GOT3 (cell line): Measurements from ENCODE around the gene ALKBH6.

Source experiments
- DNase-seq: peaks from one replicate; lab custom pipeline; 2025; ENCODE audit warnings: mixed read lengths; lab: John Stamatoyannopoulos, UW

Gene ALKBH6

DNA sequence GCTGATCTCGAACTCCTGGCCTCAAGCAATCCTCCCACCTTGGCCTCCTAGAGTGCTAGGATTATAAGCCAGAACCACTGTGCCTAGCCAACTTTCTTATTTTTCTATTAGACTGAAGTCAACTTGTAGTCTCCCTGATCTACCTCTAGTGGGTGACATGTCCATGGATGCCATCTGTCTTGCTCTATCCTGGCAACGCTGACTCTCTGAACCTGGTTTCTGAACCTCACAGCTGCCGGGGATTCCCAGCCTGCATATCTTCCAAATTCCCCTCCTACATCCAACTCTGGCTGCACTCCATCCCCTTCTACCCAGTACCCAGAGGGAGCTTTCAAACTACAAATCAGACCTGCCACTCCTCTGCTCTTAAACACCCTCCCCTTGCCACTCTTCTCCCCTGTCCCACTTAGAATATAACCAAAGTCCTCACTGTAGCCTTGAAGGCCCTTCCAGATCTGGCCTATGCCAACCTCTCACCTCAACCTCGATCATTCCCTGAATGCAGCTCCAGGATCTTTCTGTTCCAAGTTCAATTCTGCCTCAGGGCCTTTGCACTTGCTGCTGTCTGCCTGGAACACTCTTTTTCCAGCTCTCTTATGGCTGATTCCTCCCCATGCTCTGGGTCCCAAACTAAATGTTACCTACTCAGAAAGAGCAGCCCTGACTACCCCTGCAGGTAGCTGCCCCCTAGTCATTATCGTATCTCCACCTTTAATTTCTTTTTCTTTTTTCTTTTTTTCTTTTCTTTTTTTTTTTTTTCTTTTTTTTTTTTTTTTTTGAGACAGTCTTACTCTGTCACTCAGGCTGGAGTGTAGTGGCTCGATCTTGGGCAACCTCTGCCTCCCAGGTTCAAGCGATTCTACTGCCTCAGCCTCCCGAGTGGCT lies 16.5 kb upstream of the ALKBH6 start:
- DNase-seq: no peak

DNA sequence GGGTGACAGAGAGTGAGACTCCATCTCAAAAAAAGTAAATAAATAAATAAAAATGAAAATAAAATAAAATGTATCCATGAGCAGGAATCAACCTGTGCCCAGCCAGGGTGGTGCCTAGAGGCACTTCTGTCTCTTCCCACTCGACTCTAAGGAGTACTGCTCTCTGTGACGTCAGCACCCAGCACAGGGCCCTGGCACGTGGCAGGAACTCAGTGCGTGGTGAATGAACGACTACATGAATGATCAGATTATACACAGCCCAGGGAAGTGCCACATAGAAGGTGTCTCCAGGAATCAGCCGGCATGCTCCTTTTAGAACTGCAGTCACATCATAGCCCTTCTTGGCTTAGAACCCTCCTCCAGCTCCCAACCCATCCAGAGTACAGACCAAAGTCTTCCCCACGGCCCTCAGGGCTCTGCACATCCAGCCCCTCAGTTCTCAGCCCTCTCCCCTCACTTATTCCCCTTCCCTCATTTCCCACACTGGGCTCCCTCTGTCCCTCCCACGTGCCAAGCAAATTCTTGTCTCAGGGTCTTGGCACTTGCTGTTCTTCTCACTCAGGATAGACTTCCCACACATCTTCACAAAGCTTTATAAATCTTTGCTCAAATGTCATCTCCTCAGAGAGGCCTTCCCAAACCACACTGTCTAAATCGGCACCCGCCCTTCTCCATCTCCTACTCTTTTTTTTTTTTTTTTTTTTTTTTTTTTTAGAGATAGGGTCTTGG lies 14.5 kb upstream of the ALKBH6 start:
- no peak for DNase-seq

DNA sequence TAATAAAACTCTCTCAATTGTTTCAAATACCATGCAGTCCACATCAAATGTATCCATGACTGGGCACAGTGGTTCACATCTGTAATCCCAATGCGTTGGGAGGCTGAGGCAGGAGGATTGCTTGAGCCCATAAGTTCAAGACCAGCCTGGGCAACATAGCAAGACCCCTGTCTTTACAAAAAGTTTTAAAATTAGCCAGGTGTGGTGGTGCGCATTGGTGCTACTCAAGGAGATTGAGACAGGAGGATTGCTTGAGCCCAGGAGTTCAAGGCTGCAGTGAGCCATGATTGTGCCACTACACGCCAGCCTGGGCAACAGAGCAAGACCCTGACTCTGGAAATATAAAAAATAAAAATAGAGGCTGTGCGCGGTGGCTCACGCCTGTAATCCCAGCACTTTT lies 13.7 kb upstream of the ALKBH6 start:
- DNase-seq: no peak

DNA sequence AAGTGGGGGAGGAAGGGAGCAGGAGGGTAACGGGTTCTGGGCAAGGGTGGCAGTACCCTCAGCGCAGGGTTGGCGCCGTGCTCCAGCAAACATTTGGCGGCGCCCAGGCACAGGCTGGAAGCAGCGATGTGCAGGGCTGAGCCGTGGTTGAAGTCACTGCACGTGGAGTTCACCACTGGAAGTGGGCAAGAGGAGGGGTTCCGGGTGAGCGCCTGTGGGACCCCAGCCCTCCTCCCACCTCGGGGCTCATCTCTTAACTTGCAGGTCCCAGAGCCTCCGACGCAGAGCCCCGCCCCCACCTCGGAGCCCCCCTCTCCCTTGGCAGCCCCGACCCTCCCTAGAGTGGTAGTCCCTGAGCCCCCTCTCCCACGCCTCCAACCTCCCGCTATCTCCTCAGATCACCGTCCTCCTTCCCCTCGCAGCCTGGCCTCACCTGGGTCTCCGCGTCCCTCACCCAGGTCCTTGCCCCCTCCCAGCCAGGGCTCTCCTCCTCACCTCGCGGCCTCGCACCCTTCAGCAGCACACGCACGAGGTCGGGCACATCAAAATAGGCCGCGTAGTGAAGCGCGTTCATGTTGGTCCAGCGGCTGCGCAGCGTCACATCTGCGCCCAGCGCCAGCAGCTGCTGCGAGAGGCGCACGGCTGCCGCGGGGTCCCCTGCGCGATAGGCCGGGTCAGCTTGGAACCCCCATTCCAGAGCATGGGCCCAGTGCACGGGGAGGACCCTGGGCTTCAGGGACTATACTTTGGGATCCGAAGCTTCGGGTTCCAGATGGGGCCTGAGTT lies 12.3 kb upstream of the ALKBH6 start:
- DNase-seq: no peak

- no peak for DNase-seq
Observed at GRCh38 chr19:36025541-36025940, 11.5 kb upstream of the ALKBH6 start.

GRCh38 chr19:36023432-36023831 lies 9.4 kb upstream of the ALKBH6 start:
- no peak for DNase-seq

- DNase-seq: no peak
Observed at GRCh38 chr19:36019061-36019670, 5.2 kb upstream of the ALKBH6 start.

GRCh38 chr19:36013280-36014011 lies 567 bp downstream of the ALKBH6 start:
- DNase-seq: no peak

DNA sequence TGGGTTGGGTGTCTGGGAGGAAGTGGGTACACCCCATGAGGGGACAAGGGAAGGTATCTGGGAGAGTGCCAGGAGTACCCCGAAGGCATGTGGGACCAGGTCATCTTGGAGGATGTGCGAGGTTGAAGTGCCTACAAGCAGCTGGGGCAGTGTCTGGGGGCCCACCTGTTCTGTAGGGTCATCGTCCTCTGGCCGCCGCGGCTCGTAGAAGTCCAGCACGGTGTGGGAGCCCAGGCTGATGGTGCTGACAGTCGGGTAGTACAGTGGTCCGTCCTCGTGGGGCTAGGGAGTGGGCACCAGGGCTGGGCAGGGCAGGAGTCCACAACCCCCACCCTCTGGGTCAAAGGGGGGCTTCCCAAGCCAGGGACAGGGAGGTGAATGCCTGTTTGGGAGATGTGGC lies 3.6 kb downstream of the ALKBH6 start:
- no peak for DNase-seq

- DNase-seq: no peak
Observed at GRCh38 chr19:36009633-36010379, 4.2 kb downstream of the ALKBH6 start.

- DNase-seq: no peak
Observed at GRCh38 chr19:36009220-36009619, 4.8 kb downstream of the ALKBH6 start.

DNA sequence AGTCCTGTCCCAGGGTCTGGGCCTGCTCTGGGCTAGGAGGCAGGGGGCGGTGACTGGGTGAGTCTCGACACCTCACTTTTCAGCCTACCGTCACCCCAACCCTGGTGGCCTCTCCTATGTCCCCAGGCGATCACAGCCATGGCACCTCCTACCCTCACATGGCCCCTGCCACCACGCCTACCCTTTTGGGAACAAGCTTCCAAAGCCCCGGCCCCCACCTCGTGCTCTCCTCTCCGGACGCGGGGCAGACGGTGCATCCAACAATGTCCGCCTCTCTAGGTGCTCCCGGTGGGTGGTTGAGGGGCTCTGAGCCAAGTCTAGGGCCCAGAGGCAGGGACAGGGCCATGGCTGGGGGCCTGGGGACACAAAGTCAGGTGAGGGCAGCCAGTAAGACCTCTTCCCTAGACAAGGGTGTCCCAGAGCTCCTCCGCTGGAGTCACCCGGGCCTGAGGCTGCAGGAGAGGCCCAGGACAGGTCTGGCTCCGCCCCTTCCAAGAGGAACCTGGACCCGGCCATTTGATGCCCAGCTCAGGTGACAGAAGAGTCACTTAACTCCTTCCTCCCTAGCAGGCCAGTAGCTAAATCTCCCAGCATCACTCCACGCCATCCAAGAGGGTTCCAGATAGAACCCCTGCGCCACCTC lies 5.6 kb downstream of the ALKBH6 start, which contains the start of gene SYNE4:
Gene SYNE4 (minus strand): TSS at position 478 of the 643 bp plus-strand sequence. CDS start 132 bp downstream, at position 346.
- no peak for DNase-seq

- no peak for DNase-seq
Observed at GRCh38 chr19:36006955-36007354, 7.1 kb downstream of the ALKBH6 start.

DNA sequence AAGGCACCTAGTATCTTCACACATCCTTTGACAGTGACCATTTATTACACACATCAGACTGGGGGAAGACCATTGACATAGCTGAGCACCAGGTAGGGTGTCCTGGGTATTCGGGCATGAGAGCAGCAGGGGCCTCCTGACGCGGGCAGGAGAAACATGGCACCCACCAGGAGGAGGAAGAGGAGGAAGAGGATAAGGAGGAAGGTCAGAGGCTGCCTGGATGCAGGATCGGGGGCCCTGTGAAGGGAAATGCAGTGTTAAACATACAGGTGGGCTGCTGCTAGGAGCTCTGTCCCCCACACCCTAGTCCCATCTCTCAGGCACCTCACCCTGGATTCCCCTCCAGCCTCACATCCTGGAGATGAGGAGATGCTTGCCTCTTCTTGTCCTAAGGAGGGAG lies 10.7 kb downstream of the ALKBH6 start:
- DNase-seq: no peak

DNA sequence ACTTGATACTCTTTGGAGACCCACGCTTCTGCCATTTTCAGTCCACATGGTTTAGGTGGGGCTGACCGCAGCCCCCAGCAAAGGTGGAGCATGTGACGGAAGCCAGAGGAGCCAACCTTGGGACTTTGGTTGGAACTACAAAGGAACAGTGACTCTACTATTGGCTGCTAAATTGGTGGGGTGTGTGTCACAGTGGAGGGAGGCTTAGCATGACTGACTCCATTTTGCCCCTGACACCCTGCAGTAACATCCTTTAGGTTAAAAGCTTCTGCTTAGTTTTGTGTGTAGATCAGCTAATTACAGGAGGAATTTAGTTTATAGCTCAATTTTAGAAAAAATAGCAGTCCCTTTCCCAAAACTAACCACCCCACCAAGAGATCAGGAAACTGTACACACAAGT lies 12.4 kb downstream of the ALKBH6 start:
- no peak for DNase-seq

- DNase-seq: no peak
Observed at GRCh38 chr19:35996777-35997176, 17.2 kb downstream of the ALKBH6 start.

DNA sequence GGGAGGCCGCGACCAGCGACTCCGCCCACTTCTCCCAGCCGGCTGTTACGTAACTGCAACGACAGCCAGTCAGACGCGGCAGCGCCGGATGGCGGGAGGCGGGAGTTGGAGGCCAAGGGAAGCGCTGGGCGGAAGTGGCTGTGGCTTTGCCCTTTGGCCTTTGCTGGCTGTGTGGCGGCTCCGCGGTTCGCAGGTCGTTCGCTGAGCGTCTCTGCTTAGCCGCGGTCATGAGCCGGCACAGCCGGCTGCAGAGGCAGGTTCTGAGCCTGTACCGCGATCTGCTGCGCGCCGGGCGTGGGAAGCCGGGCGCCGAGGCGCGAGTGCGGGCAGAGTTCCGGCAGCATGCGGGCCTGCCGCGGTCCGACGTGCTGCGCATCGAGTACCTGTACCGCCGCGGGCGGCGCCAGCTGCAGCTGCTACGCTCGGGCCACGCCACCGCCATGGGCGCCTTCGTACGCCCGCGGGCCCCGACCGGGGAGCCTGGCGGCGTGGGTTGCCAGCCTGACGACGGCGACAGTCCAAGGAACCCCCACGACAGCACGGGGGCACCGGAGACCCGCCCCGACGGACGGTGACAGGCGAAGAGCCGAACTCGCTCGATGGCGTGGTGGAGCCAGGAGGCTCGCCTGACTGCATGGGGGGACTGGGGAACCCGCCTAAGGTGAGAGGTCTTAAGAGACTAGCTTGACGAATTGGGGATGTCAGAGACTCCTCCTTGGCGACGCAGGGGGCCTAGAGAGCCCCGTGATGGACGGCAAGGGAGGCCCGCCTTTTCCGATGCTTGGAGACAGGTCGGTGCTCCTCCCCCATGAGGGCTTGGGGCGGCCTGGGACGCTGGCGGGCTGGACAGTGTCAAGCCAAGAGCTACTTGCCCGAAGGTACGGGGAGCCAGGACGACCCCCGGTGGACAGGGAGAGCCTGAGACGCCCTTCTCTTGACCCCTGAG lies 18.7 kb downstream of the ALKBH6 start, which contains the start of gene SDHAF1:
Gene SDHAF1 (plus strand): TSS at position 141 of the 946 bp plus-strand sequence. CDS start 87 bp downstream, at position 228.
- DNase-seq: peak; percentile 67

GRCh38 chr19:35993923-35994598 lies 20.0 kb downstream of the ALKBH6 start:
- DNase-seq: no peak
